Measurements from ENCODE around the gene AP3S2.

DNA sequence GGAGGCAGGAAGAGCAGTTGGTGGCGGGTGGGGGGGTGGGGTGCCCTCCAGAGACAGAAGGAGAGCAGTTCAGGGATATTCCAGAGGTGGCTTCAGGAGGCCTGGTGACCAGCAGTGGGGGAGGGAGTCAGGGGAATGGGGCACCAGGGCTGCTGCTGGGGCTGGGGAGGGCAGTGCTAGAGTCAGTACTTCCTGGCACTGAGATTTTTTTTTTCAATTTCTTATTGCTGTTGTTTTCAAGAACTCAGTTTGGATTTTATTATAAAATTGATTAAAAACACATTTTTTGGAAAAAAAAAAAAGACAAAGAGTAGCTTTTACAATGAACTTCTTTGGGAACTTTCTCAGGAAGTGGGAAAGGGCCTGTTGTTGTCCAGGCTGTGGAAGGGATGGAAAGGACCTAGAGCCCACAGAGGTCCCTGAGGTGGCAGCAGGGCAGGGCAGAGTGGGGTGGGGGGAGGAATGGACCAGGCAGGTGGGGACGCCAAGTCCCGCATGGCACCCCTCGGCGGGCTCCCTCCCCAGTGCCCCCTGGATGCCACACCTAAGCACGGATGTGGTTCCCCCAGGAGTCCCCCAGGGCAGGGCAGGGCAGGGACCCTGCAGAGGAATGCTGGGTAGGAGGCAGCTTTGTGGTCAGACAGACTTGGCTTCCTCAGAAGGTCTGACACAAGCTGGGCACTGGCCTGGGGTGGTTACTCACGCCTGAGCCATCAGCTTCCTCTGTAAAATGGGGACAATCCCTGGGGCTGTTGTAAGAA is 70.7 kb downstream of the AP3S2 start:
- TF ChIP-seq POLR2A (IDR thresholded peaks at IDR 0.05), result no peak
- TF ChIP-seq, protein P1, sequence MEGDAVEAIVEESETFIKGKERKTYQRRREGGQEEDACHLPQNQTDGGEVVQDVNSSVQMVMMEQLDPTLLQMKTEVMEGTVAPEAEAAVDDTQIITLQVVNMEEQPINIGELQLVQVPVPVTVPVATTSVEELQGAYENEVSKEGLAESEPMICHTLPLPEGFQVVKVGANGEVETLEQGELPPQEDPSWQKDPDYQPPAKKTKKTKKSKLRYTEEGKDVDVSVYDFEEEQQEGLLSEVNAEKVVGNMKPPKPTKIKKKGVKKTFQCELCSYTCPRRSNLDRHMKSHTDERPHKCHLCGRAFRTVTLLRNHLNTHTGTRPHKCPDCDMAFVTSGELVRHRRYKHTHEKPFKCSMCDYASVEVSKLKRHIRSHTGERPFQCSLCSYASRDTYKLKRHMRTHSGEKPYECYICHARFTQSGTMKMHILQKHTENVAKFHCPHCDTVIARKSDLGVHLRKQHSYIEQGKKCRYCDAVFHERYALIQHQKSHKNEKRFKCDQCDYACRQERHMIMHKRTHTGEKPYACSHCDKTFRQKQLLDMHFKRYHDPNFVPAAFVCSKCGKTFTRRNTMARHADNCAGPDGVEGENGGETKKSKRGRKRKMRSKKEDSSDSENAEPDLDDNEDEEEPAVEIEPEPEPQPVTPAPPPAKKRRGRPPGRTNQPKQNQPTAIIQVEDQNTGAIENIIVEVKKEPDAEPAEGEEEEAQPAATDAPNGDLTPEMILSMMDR (IDR thresholded peaks at IDR 0.05), result no peak

Data from adrenal gland (tissue), 5 donors.